HepG2 (cell line): ENCODE results near the gene AIMP2.
"Not testable (repeated sequence)": the region's sequence is repeated elsewhere in the genome, so short reads cannot be mapped to it uniquely, and the experiment has no call there.

Experiments
- HDAC6 ChIP-seq: fragments of 200-600 bp; sonication (generic); IDR thresholded peaks from 2 replicates; pipeline ENCODE4 v1.7.0; 2017; ENCODE audit warnings: mild to moderate bottlenecking, antibody characterized with exemption, low read length, low read depth
- NFE2L2 ChIP-seq: fragments of 150-350 bp; IDR thresholded peaks from 2 replicates; pipeline ENCODE4 v1.6.1; 2014; ENCODE audit warnings: low read length
- PBX3 ChIP-seq: sonication (generic); formaldehyde crosslinking; IDR thresholded peaks from 2 replicates; pipeline ENCODE4 v1.8.1; 2023; ENCODE audit warnings: missing genetic modification reagents, inconsistent platforms, borderline replicate concordance
- USF2 ChIP-seq, 2 experiments: sonication (generic) in 1 of 2; formaldehyde crosslinking in 1 of 2; IDR thresholded peaks; 2 replicates each; pipeline versions ENCODE4 v1.5.1 to v1.6.1; 2011 to 2020; ENCODE audit warnings: borderline replicate concordance in 1 of 2, low read depth in 1 of 2, low read length in 1 of 2, mild to moderate bottlenecking in 1 of 2, missing genetic modification reagents in 1 of 2, moderate library complexity in 1 of 2
- ZNF333 ChIP-seq: sonication (generic); formaldehyde crosslinking; IDR thresholded peaks from 2 replicates; pipeline ENCODE4 v1.4.0; 2020; ENCODE audit warnings: mild to moderate bottlenecking, missing genetic modification reagents, borderline replicate concordance
- ZNF510 ChIP-seq: sonication (generic); formaldehyde crosslinking; IDR thresholded peaks from 2 replicates; pipeline ENCODE4 v1.4.0; 2020; ENCODE audit warnings: low read depth, mild to moderate bottlenecking, missing genetic modification reagents
- ZNF75D ChIP-seq: sonication (generic); formaldehyde crosslinking; IDR thresholded peaks from 2 replicates; pipeline ENCODE4 v1.8.1; 2023; ENCODE audit warnings: missing genetic modification reagents, mild to moderate bottlenecking, borderline replicate concordance
- ZNF883 ChIP-seq: sonication (generic); formaldehyde crosslinking; IDR thresholded peaks from 2 replicates; pipeline ENCODE4 v1.5.1; 2020; ENCODE audit warnings: mild to moderate bottlenecking, missing genetic modification reagents; ENCODE audit errors: not compliant biosample characterization
- TF ChIP-seq, protein P1 (sequence below): IDR thresholded peaks from 2 replicates; pipeline ENCODE4 v1.6.1; 2016; ENCODE audit warnings: low read depth, control low read depth
- TF ChIP-seq, protein P2 (sequence below): sonication (generic); formaldehyde crosslinking; IDR thresholded peaks from 2 replicates; pipeline ENCODE4 v1.4.0; 2020; ENCODE audit warnings: missing genetic modification reagents
- TF ChIP-seq, protein P3 (sequence below): sonication (generic); formaldehyde crosslinking; IDR thresholded peaks from 2 replicates; pipeline ENCODE4 v1.5.0; 2020; ENCODE audit warnings: mild to moderate bottlenecking, missing genetic modification reagents, moderate library complexity

GRCh38 chr7:5973580-5973979 is 35.5 kb upstream of the AIMP2 start:
- TF ChIP-seq, protein P1, sequence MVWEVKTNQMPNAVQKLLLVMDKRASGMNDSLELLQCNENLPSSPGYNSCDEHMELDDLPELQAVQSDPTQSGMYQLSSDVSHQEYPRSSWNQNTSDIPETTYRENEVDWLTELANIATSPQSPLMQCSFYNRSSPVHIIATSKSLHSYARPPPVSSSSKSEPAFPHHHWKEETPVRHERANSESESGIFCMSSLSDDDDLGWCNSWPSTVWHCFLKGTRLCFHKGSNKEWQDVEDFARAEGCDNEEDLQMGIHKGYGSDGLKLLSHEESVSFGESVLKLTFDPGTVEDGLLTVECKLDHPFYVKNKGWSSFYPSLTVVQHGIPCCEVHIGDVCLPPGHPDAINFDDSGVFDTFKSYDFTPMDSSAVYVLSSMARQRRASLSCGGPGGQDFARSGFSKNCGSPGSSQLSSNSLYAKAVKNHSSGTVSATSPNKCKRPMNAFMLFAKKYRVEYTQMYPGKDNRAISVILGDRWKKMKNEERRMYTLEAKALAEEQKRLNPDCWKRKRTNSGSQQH (CRISPR knock-in tag) = not testable (repeated sequence)
- not testable (repeated sequence) for TF ChIP-seq ZNF883 (CRISPR knock-in tag); USF2 (IDR thresholded peaks at IDR 0.05; ENCODE audit: low read depth, low read length); USF2 (CRISPR knock-in tag; IDR thresholded peaks at IDR 0.05; ENCODE audit: borderline replicate concordance); ZNF510 (CRISPR knock-in tag); PBX3 (CRISPR knock-in tag); NFE2L2; ZNF333 (CRISPR knock-in tag); ZNF75D; HDAC6
- TF ChIP-seq, protein P2, sequence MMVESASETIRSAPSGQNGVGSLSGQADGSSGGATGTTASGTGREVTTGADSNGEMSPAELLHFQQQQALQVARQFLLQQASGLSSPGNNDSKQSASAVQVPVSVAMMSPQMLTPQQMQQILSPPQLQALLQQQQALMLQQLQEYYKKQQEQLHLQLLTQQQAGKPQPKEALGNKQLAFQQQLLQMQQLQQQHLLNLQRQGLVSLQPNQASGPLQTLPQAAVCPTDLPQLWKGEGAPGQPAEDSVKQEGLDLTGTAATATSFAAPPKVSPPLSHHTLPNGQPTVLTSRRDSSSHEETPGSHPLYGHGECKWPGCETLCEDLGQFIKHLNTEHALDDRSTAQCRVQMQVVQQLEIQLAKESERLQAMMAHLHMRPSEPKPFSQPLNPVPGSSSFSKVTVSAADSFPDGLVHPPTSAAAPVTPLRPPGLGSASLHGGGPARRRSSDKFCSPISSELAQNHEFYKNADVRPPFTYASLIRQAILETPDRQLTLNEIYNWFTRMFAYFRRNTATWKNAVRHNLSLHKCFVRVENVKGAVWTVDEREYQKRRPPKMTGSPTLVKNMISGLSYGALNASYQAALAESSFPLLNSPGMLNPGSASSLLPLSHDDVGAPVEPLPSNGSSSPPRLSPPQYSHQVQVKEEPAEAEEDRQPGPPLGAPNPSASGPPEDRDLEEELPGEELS (CRISPR knock-in tag) = not testable (repeated sequence)
- TF ChIP-seq, protein P3, sequence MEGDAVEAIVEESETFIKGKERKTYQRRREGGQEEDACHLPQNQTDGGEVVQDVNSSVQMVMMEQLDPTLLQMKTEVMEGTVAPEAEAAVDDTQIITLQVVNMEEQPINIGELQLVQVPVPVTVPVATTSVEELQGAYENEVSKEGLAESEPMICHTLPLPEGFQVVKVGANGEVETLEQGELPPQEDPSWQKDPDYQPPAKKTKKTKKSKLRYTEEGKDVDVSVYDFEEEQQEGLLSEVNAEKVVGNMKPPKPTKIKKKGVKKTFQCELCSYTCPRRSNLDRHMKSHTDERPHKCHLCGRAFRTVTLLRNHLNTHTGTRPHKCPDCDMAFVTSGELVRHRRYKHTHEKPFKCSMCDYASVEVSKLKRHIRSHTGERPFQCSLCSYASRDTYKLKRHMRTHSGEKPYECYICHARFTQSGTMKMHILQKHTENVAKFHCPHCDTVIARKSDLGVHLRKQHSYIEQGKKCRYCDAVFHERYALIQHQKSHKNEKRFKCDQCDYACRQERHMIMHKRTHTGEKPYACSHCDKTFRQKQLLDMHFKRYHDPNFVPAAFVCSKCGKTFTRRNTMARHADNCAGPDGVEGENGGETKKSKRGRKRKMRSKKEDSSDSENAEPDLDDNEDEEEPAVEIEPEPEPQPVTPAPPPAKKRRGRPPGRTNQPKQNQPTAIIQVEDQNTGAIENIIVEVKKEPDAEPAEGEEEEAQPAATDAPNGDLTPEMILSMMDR (CRISPR knock-in tag) = not testable (repeated sequence)
